ENCODE measurements around the gene DDX6. TPM values are rescaled to one million over a fixed set of nuclear protein-coding genes. Genes with fewer than 3 reads are reported as not detected.
"Not testable (repeated sequence)": the region's sequence is repeated elsewhere in the genome, so short reads cannot be mapped to it uniquely, and the experiment has no call there.

The DDX6 gene
- total RNA-seq, 4 donors from 2014 or later, result 88.1 to 130 (median 91.2) TPM

- TF ChIP-seq POLR2A (IDR thresholded peaks at IDR 0.05), result no peak
- TF ChIP-seq, protein P1, sequence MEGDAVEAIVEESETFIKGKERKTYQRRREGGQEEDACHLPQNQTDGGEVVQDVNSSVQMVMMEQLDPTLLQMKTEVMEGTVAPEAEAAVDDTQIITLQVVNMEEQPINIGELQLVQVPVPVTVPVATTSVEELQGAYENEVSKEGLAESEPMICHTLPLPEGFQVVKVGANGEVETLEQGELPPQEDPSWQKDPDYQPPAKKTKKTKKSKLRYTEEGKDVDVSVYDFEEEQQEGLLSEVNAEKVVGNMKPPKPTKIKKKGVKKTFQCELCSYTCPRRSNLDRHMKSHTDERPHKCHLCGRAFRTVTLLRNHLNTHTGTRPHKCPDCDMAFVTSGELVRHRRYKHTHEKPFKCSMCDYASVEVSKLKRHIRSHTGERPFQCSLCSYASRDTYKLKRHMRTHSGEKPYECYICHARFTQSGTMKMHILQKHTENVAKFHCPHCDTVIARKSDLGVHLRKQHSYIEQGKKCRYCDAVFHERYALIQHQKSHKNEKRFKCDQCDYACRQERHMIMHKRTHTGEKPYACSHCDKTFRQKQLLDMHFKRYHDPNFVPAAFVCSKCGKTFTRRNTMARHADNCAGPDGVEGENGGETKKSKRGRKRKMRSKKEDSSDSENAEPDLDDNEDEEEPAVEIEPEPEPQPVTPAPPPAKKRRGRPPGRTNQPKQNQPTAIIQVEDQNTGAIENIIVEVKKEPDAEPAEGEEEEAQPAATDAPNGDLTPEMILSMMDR (IDR thresholded peaks at IDR 0.05), result no peak
- TF ChIP-seq POLR2AphosphoS5 (IDR thresholded peaks at IDR 0.05), result no peak
- TF ChIP-seq EP300 (IDR thresholded peaks at IDR 0.05), result no peak
- WGBS, result 59% methylated on average over 2 of the region's 2 CpGs
- Histone ChIP-seq H3K4me1 (peaks cover 6% of the 10 kb centered on the region), H3K27me3 (no peaks in the 10 kb centered on the region), H3K9me3 (no peaks in the 10 kb centered on the region), H3K36me3 (peaks cover 97% of the 10 kb centered on the region), H3K4me3 (no peak overlapping the region), H3K27ac (no peak overlapping the region)
- no peak for DNase-seq (ENCODE audit: low spot score in 2 of 2)
Observed at GRCh38 chr11:118763041-118763440, 27.9 kb downstream of the DDX6 start.

DNA sequence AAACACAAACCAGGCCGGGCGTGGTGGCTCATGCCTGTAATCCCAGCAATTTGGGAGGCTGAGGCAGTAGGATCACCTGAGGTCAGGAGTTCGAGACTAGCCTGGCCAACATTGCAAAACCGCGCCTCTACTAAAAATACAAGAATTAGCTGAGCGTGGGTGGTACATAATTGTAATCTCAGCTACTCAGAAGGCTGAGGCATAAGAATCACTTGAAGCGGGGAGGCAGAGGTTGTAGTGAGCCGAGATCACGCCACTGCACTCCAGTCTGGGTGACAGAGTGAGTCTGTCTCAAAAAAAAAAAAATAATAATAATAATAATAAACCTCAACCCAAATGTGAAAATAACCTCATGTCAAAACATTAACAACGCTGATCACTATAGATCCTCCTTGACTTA is 29.0 kb downstream of the DDX6 start:
- not testable (repeated sequence) for DNase-seq (ENCODE audit: low spot score in 2 of 2); H3K9me3 ChIP-seq; H3K4me1 ChIP-seq; H3K27ac ChIP-seq; H3K27me3 ChIP-seq; H3K4me3 ChIP-seq
- 87% methylated on average over 10 of the region's 10 CpGs for WGBS
- peaks cover 97% of the 10 kb centered on the region for H3K36me3 ChIP-seq

GRCh38 chr11:118757876-118758399 is 33.0 kb downstream of the DDX6 start:
- no peak overlapping the region for H3K27ac ChIP-seq

GRCh38 chr11:118752654-118753053 is 38.3 kb downstream of the DDX6 start:
- no peak for TF ChIP-seq EP300 (IDR thresholded peaks at IDR 0.05)
- TF ChIP-seq, protein P1 (IDR thresholded peaks at IDR 0.05), result no peak
- TF ChIP-seq POLR2A (IDR thresholded peaks at IDR 0.05), result no peak
- TF ChIP-seq POLR2AphosphoS5 (IDR thresholded peaks at IDR 0.05), result no peak
- no peaks in the 10 kb centered on the region for H3K9me3 ChIP-seq
- no peaks in the 10 kb centered on the region for H3K4me1 ChIP-seq
- peaks cover 91% of the 10 kb centered on the region for H3K36me3 ChIP-seq
- H3K27me3 ChIP-seq, result no peaks in the 10 kb centered on the region
- no peak for DNase-seq (ENCODE audit: low spot score in 2 of 2)
- WGBS, result 89% methylated on average over 3 of the region's 3 CpGs
- no peak overlapping the region for H3K4me3 ChIP-seq
- no peak overlapping the region for H3K27ac ChIP-seq

More at GRCh38 chr11:118757876-118758399, 33.0 kb downstream of the DDX6 start:
- H3K4me3 ChIP-seq, result no peak overlapping the region
- no peak for TF ChIP-seq POLR2A (IDR thresholded peaks at IDR 0.05)
- no peak for TF ChIP-seq EP300 (IDR thresholded peaks at IDR 0.05)
- TF ChIP-seq, protein P1 (IDR thresholded peaks at IDR 0.05), result no peak
- no peak for TF ChIP-seq POLR2AphosphoS5 (IDR thresholded peaks at IDR 0.05)
- no peak for DNase-seq (ENCODE audit: low spot score in 2 of 2)
- no peaks in the 10 kb centered on the region for H3K4me1 ChIP-seq
- H3K9me3 ChIP-seq, result no peaks in the 10 kb centered on the region
- 72% methylated on average over 4 of the region's 4 CpGs for WGBS
- no peaks in the 10 kb centered on the region for H3K27me3 ChIP-seq
- peaks cover 99% of the 10 kb centered on the region for H3K36me3 ChIP-seq

DNA sequence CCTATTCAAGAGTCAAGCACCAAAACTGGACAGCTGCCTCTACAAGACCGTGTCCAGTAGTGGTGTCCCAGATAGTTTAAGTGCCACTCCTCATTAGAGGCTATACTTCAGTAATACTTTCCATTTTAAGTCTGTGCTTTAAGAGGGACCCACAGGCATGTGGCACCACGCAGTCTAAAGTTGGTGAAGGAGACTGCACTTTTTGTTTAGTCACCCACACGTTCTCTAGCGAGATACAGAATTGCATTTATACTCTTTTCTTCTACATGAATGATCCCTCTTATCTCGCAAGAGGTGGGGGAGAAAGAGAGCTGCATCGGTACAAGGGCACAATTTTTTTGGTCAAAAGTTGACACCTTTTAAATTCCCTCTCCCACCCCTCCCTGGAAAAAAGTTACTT is 41.5 kb downstream of the DDX6 start:
- Histone ChIP-seq H3K9me3 (no peaks in the 10 kb centered on the region), H3K4me1 (no peaks in the 10 kb centered on the region), H3K36me3 (peaks cover 59% of the 10 kb centered on the region), H3K4me3 (no peak overlapping the region), H3K27me3 (no peaks in the 10 kb centered on the region), H3K27ac (no peak overlapping the region)
- no peak for DNase-seq (ENCODE audit: low spot score in 2 of 2)
- TF ChIP-seq EP300 (IDR thresholded peaks at IDR 0.05) (no peak), POLR2AphosphoS5 (IDR thresholded peaks at IDR 0.05) (no peak), POLR2A (IDR thresholded peaks at IDR 0.05) (no peak)
- TF ChIP-seq, protein P1 (IDR thresholded peaks at IDR 0.05), result no peak
- 80% methylated on average over 6 of the region's 6 CpGs for WGBS

DNA sequence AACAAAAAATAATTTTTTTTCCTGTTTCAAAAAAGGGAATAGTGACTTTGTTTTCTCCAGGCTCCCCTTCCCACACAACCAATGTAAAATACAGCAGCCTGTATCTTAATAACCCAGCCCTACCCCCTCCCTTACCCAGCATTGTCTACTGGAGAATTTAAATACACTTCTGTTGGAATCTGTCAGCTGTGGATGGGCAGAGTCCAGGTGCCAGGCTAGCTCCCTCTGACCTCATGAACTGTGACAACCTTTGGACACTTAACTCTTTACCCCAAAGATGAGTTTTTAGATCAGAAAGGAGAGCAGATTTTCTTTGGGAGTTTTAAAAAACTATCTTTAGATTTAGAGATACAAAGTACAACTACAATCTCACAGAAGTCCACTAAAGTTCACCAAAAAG is 42.9 kb downstream of the DDX6 start:
- no peak for TF ChIP-seq EP300 (IDR thresholded peaks at IDR 0.05)
- TF ChIP-seq, protein P1 (IDR thresholded peaks at IDR 0.05), result no peak
- no peak for TF ChIP-seq POLR2AphosphoS5 (IDR thresholded peaks at IDR 0.05)
- TF ChIP-seq POLR2A (IDR thresholded peaks at IDR 0.05), result no peak
- no peaks in the 10 kb centered on the region for H3K27me3 ChIP-seq
- no peak for DNase-seq (ENCODE audit: low spot score in 2 of 2)
- H3K4me3 ChIP-seq, result no peak overlapping the region
- H3K36me3 ChIP-seq, result peaks cover 45% of the 10 kb centered on the region
- no peak overlapping the region for H3K27ac ChIP-seq
- H3K9me3 ChIP-seq, result no peaks in the 10 kb centered on the region
- H3K4me1 ChIP-seq, result no peaks in the 10 kb centered on the region
